GM21526 (cell line): ENCODE data around the gene SEMA5A.

ENCODE experiments used
- ATAC-seq: cut with Tn5 transposase; IDR thresholded peaks from one replicate; pipeline ENCODE4 v1.9.1; 2021; ENCODE audit warnings: moderate library complexity; ENCODE audit not compliant: unreplicated experiment, low FRiP score

Gene SEMA5A

GRCh38 chr5:9051779-9052178, 494.1 kb downstream of the SEMA5A start:
- no peak for ATAC-seq

GRCh38 chr5:9047932-9048331, 497.9 kb downstream of the SEMA5A start:
- ATAC-seq: no peak

GRCh38 chr5:9046756-9047481, 499.0 kb downstream of the SEMA5A start:
- ATAC-seq: no peak

GRCh38 chr5:9045946-9046345, 499.9 kb downstream of the SEMA5A start:
- ATAC-seq: no peak

GRCh38 chr5:9042241-9042640, 503.6 kb downstream of the SEMA5A start:
- ATAC-seq: no peak

DNA sequence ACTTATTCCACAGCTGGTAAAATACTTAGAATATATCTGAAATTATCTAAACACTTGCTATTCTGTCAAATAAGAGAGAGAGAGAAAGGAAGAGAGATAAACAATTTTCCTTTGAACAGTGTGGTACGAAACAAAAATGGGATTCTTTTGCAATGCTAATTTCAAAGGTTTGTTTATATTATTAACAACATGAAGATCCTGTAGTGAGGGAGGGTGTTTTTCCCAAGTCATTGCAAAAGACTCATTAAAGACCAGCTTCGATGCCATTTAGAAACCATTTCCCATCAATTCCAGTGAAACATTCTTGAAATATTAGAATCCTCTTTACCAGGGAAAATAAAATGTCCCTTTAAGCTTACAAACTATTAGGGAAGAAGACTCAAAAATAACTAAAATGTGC, 505.4 kb downstream of the SEMA5A start:
- no peak for ATAC-seq

DNA sequence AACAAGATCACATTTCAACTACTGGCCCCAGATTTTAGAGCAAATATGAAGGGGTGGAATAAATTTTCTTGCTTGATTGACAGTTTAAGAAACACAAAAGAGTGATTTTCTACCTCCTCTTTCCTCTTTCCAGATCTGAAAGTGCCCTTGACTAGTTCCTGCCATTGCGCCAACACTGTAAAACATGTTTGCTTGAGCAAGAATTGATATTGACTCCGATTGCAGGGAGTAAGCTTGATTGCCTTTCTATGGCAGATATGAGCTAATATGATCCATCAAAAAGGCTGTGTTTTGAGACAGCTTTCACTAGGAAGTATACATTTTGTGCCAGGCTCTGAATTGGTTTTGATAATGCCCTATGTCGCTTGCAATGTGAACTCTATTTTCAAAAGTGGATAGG, 508.8 kb downstream of the SEMA5A start:
- ATAC-seq: no peak

- no peak for ATAC-seq
Observed at GRCh38 chr5:9035346-9035745, 510.5 kb downstream of the SEMA5A start.

GRCh38 chr5:9034649-9035048, 511.2 kb downstream of the SEMA5A start:
- no peak for ATAC-seq

DNA sequence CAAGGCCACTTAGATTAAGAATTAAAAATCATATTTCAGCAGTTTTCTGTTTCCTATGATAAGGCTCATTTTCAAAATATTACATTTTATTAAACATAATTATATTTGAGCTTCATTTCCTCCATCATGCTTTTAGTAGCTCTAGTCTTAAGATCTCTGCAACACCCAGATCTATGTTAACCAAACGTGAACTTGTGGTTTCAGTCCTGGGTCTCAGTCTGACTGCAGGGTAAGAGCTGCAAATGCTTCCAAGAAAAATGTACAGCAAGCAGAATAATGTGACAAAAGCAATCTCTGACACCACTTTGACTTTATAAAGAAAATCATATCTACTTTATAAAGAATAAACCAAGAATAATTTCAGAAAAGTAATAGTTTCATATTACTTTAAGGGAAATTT, 512.4 kb downstream of the SEMA5A start:
- ATAC-seq: no peak

DNA sequence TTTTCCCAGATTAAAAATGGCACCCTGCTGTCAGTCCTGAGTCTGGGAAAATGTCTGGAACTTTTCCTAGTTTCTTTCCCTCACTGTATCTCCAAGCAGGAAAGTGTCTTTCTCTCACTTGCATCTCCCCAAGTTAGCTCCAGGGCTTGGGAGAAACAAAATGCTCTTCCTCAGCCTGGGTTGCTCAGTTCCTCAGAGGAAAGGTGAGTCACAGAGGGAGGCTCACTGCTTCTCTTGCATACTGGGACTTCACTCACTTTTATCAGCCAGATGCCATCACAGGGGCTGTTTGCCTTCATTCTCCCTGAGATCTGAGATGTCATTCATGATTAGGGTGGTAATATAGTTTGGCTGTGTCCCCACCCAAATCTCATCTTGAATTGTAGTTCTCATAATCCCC, 519.9 kb downstream of the SEMA5A start:
- no peak for ATAC-seq

GRCh38 chr5:9020996-9021395, 524.9 kb downstream of the SEMA5A start:
- no peak for ATAC-seq

DNA sequence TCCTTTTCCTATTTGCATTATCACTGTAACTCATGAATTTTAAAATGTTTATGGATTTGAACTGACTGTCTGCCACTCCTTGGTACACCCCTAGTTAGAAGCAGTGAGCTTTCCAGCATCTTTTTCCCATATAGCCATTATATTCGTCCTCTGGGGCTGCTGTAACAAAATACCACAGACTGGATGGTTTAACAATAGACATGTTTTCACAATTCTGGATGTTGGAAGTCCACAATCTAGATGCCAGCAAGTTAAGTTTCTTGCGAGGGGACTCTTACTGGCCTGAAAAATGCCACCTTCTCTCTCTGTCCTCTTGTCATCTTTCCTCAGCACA, 530.0 kb downstream of the SEMA5A start:
- ATAC-seq: no peak

DNA sequence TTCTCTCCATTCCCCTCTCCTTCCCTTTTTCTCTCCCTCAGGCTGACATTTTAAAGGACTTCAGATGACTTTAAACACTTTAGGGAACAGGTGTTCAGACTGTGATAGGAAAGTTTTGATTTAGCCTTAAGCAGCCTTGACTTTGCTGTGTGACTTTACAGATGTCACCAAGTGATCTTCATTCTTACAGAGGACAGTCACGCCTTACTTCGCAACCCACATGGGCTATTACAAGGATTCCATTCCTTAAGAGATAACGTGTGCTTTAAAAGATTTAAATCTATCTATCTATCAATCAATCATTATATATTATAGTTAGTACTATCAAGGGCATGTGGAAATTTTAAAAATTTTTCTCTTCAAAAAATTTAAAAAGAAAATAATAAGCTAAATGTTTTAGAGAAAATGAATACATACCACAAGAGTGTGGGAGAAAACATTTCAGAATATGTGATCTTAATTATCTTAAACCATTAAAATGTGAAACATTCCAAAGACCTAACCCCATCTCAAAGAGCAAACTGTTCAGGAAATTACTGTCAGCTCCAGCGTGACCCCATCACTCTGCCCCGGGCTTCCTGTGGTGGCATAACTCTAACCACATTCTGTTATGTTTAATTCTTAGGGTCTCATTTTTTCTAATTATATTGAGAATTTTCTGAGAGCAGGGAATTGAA, 530.5 kb downstream of the SEMA5A start:
- no peak for ATAC-seq

GRCh38 chr5:9013147-9013546, 532.7 kb downstream of the SEMA5A start:
- no peak for ATAC-seq

DNA sequence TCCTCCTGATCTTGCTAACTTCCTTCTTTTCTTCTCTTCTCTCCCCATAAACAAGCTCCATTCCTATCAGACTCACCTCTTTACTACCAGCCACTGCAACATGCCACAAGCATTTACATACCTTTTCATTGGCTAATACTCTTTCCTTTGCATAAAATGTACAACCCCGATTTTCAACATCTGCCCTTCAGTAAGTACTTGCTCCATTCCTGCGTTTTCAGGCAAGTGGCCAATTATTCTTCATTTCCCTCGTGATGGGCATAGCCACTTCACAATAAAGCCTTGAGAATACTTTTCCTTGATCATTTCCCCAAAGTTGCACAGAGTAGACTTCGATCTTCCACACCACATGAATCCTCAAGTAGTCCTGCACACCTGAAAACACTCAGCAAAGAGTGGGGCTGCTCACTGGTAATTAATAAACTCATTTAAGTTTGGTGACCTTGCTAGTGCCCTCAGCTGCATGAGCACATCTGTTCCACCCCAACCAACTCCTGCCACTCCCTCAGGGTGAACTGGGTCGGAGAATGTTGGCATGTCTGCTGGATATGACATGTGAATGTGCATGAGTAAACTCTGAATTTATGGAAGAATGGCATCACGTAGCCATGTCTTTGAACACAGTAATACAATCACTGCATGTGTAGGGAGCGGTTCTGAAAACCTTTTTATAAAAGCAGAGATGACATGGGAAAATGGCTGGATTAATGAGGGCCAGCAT, 535.8 kb downstream of the SEMA5A start:
- ATAC-seq: no peak

DNA sequence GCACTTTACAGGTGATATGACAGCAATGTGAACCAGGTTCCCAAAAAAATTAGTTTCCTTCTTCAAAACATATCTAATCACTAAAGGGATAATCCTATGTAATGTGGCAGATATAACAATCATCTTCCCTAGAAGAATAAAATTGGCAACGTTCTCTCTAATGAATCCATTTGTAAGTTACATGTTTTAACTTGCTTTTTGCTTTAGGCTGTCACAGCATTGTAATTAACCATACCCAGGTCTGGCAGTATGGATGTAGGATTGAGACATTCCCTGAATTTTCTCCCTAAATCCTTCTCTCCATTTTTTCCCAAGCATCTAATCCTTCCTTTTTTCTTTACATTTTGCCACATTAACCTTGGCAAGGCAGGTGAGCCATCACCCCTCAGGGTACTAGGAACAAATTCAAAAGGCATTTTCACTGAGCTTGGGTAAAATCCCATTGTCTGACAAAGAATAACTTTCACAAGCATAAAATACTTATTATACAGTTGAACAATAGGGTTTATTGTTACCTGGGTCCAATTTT, 548.3 kb downstream of the SEMA5A start:
- ATAC-seq: no peak

- no peak for ATAC-seq
Observed at GRCh38 chr5:8993031-8993430, 552.8 kb downstream of the SEMA5A start.
